GM21360 (cell line): ENCODE results near the gene TAF11L14.
"Not testable (repeated sequence)": the region's sequence is repeated elsewhere in the genome, so short reads cannot be mapped to it uniquely, and the experiment has no call there.

Experiments used
- ATAC-seq: cut with Tn5 transposase; IDR thresholded peaks from one replicate; pipeline ENCODE4 v1.9.1; 2021; ENCODE audit warnings: mild to moderate bottlenecking, moderate library complexity; ENCODE audit not compliant: unreplicated experiment

The TAF11L14 gene

GRCh38 chr5:17634160-17634559, at the start of gene TAF11L14:
TSS of gene TAF11L14 (plus strand) at chr5:17634460.
- no peak for ATAC-seq

GRCh38 chr5:17585658-17586057, 48.6 kb upstream of the TAF11L14 start, which contains the start of gene TAF11L7:
TSS of gene TAF11L7 (minus strand) at chr5:17585758.
- ATAC-seq: not testable (repeated sequence)

GRCh38 chr5:17590860-17591259, 43.4 kb upstream of the TAF11L14 start, which contains the start of gene TAF11L8:
TSS of gene TAF11L8 (minus strand) at chr5:17590960.
- ATAC-seq: not testable (repeated sequence)

- not testable (repeated sequence) for ATAC-seq
Observed at GRCh38 chr5:17594255-17594654, 40.0 kb upstream of the TAF11L14 start, which contains the start of gene TAF11L9. TSS of gene TAF11L9 (minus strand) at chr5:17594394.

GRCh38 chr5:17597728-17598127, 36.5 kb upstream of the TAF11L14 start, which contains the start of gene TAF11L10:
TSS of gene TAF11L10 (minus strand) at chr5:17597828.
- ATAC-seq: not testable (repeated sequence)

GRCh38 chr5:17603880-17604279, 30.4 kb upstream of the TAF11L14 start, which contains the start of gene TAF11L11:
TSS of gene TAF11L11 (plus strand) at chr5:17604183.
- not testable (repeated sequence) for ATAC-seq

- ATAC-seq: no peak
Observed at GRCh38 chr5:17604951-17605350, 29.3 kb upstream of the TAF11L14 start.

GRCh38 chr5:17607461-17607860, 26.8 kb upstream of the TAF11L14 start:
- ATAC-seq: not testable (repeated sequence)

GRCh38 chr5:17610092-17610491, 24.2 kb upstream of the TAF11L14 start, which contains the start of gene TAF11L12:
TSS of gene TAF11L12 (plus strand) at chr5:17610392.
- not testable (repeated sequence) for ATAC-seq

- no peak for ATAC-seq
Observed at GRCh38 chr5:17614872-17615605, 19.2 kb upstream of the TAF11L14 start.

GRCh38 chr5:17619354-17619753, 14.9 kb upstream of the TAF11L14 start:
- ATAC-seq: no peak

- ATAC-seq: no peak
Observed at GRCh38 chr5:17620627-17621026, 13.6 kb upstream of the TAF11L14 start.

- no peak for ATAC-seq
Observed at GRCh38 chr5:17625686-17626085, 8.6 kb upstream of the TAF11L14 start.

- ATAC-seq: not testable (repeated sequence)
Observed at GRCh38 chr5:17631788-17632187, 2.5 kb upstream of the TAF11L14 start, which contains the start of gene TAF11L13. TSS of gene TAF11L13 (plus strand) at chr5:17632088.

GRCh38 chr5:17649232-17649631, 15.0 kb downstream of the TAF11L14 start:
- not testable (repeated sequence) for ATAC-seq

- ATAC-seq: not testable (repeated sequence)
Observed at GRCh38 chr5:17655201-17655759, 21.0 kb downstream of the TAF11L14 start.

- no peak for ATAC-seq
Observed at GRCh38 chr5:17655921-17656320, 21.7 kb downstream of the TAF11L14 start.

- ATAC-seq: no peak
Observed at GRCh38 chr5:17663182-17663581, 28.9 kb downstream of the TAF11L14 start.

- no peak for ATAC-seq
Observed at GRCh38 chr5:17665836-17666235, 31.6 kb downstream of the TAF11L14 start.

- ATAC-seq: no peak
Observed at GRCh38 chr5:17666726-17667235, 32.5 kb downstream of the TAF11L14 start.

GRCh38 chr5:17670353-17670752, 36.1 kb downstream of the TAF11L14 start:
- ATAC-seq: no peak
